Activated naive CD4-positive, alpha-beta T cell treated with anti-CD3 and anti-CD28 coated beads, Interleukin-2, amount 50 U/mL, for 72 hours (primary cell): Measurements from ENCODE around the gene TRIM73. TPM values are rescaled to one million over a fixed set of nuclear protein-coding genes. Genes with fewer than 3 reads are reported as not detected.
"Not testable (repeated sequence)": the region's sequence is repeated elsewhere in the genome, so short reads cannot be mapped to it uniquely, and the experiment has no call there.

Experiments
- ATAC-seq, 2 donors: fragments of 150-1000 bp; cut with Tn5 transposase; 2 replicates each; pipeline ENCODE4 v1.10.0; 2021; ENCODE audit warnings: mild to moderate bottlenecking in 2 of 2, moderate library complexity in 2 of 2
- DNase-seq, 2 donors: peaks; one replicate each; pipeline ENCODE4 v3.0.0; 2021 to 2022; ENCODE audit warnings: low spot score in 2 of 2
- H3K27ac Mint-ChIP-seq, 2 donors: one replicate each; pipeline ENCODE4 v1.8.0; 2022; ENCODE audit warnings: mild to moderate bottlenecking in 2 of 2, mixed read lengths in 2 of 2
- H3K36me3 Mint-ChIP-seq, 2 donors: one replicate each; pipeline ENCODE4 v1.8.0; 2022; ENCODE audit warnings: mixed read lengths in 2 of 2
- H3K9me3 Mint-ChIP-seq, 2 donors: one replicate each; pipeline ENCODE4 v1.8.0; 2022; ENCODE audit warnings: mixed read lengths in 2 of 2
- total RNA-seq, 2 donors: library from RNA; stranded (reverse); gene quantifications; one replicate each; pipeline ENCODE4 v1.2.3, GENCODE V29; 2022

The TRIM73 gene
- total RNA-seq, 2 donors from 2014 or later = 3.9 to 8.9 TPM

GRCh38 chr7:75410823-75411173 lies 15.4 kb downstream of the TRIM73 start:
- not testable (repeated sequence) for H3K36me3 Mint-ChIP-seq, ATAC-seq, H3K27ac Mint-ChIP-seq, DNase-seq, H3K9me3 Mint-ChIP-seq

DNA sequence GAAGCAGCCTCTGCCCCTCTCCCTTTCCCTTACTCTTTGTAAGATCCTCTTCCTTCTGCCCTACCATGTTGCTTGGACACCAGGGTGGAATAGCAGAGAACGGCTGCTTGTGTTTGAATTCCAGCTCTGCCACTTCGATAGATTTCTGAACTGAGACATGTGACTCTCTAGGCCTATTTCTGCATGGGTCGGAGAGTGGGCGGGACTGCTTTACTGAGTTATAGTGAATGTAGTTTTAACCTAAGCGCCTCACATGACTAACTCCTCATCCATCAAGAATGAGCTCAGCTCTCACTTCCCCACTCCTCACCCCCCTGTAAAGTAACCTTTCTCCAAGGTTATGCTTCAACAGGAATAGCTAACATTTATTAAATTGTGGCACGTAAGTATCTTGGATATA lies 18.8 kb downstream of the TRIM73 start:
- H3K9me3 Mint-ChIP-seq, ATAC-seq, H3K36me3 Mint-ChIP-seq, DNase-seq, H3K27ac Mint-ChIP-seq: not testable (repeated sequence)

- not testable (repeated sequence) for H3K9me3 Mint-ChIP-seq, ATAC-seq, DNase-seq, H3K36me3 Mint-ChIP-seq
- H3K27ac Mint-ChIP-seq = peak overlapping the region in 1 of 2 donors; percentile 72
These were observed 19.4 kb downstream of the TRIM73 start for GRCh38 chr7:75414708-75415427.

DNA sequence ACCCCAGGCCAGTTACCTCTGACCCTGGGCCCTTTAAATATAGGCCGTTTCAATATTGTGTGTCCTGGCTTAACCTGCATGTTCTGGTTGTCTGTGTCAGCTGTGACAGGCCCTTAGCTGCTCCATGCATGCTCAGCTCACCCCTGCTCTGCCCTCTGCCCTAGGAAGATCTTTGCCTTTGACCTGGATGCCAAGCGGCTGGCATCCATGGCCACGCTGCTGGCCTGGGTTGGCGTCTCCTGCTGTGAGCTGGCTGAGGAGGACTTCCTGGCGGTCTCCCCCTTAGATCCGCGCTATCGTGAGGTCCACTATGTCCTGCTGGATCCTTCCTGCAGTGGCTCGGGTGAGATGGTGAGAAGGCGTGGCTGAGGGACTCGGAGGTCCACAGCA lies 20.0 kb downstream of the TRIM73 start:
- H3K36me3 Mint-ChIP-seq, H3K27ac Mint-ChIP-seq: not testable (repeated sequence)

GRCh38 chr7:75415829-75416373 lies 20.5 kb downstream of the TRIM73 start:
- H3K27ac Mint-ChIP-seq, H3K36me3 Mint-ChIP-seq, ATAC-seq, DNase-seq, H3K9me3 Mint-ChIP-seq: not testable (repeated sequence)

More for the DNA sequence above, 20.0 kb downstream of the TRIM73 start:
- DNase-seq, ATAC-seq, H3K9me3 Mint-ChIP-seq: not testable (repeated sequence)

DNA sequence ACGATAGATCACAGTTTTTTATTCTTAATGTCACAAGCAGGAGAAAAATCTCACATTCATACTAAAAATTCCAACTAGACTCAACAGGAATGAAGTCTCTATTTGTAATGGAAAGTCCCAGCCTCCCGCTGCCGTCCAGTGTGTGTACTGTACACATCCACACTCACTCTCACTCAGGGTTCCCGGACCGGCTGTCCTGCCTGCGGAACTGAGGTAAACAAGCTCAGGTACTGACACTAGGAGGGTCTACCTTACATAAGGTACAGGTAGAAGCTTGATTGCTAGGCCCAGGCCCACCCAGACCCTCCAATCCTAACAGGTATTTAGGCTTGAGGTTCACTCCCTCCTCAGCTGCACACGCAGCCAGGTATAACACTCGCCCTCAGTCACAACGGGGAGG lies 21.4 kb downstream of the TRIM73 start:
- H3K9me3 Mint-ChIP-seq, DNase-seq, ATAC-seq, H3K36me3 Mint-ChIP-seq: not testable (repeated sequence)
- peak overlapping the region in 1 of 2 donors; percentile 44 for H3K27ac Mint-ChIP-seq

DNA sequence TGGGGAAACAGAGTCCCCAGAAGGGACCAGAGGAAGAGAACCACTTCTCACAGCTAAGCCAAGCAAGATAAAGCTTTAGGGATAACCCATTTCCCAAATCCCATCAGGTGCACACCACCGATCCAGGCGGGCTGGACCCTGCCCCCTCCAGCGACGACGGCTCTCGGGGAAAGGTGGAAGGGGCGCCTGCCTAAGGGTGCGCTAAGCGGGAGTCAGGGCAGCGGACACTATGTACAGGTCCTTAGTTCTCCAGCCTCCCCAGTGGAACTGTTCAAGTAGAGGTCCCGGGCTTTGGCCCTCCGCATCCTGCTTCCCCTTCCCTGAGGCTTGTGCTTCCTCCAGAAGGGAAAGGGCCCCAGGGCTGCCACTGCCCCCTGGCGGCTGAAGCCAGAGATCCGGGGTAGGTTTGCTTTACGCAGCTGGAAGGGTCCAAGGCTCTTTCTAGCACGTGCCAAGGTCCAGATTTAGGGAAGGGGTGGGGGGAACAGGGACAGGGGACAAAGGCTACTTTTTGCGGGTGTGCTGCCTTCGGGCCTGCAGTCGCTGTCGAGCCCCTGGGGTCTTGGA lies 22.9 kb downstream of the TRIM73 start:
- peak in 1 of 2 donors; percentile 12 for ATAC-seq
- H3K27ac Mint-ChIP-seq, H3K9me3 Mint-ChIP-seq, H3K36me3 Mint-ChIP-seq, DNase-seq: not testable (repeated sequence)

GRCh38 chr7:75419210-75419609 lies 23.8 kb downstream of the TRIM73 start:
- peak overlapping the region in 1 of 2 donors; percentile 77 for H3K27ac Mint-ChIP-seq
- ATAC-seq = peak in 1 of 2 donors; percentile 12
- not testable (repeated sequence) for H3K9me3 Mint-ChIP-seq, H3K36me3 Mint-ChIP-seq, DNase-seq

DNA sequence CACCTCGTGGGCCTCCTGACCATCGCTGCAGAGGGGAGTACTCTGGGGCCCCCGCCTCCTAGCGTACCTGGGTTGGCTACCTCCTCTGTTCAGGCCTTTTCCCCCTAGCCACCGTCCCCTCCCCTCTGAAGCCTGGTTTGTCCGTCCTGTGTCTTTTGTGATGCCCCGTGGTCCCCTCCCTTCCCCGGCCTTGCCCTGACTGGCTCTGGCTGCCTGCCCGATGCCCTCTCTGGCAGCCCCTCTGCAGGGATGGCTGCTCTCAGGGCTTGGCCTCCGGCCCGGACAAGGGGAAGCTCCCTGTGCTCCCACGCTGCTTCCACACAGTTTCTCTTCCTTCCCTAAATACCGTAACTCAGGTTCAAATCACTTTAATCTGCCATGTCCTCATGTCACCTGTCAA lies 24.3 kb downstream of the TRIM73 start:
- not testable (repeated sequence) for H3K9me3 Mint-ChIP-seq, H3K36me3 Mint-ChIP-seq, DNase-seq
- peak overlapping the region; percentile 61 to 83 for H3K27ac Mint-ChIP-seq
- ATAC-seq = peak in 1 of 2 donors; percentile 5

DNA sequence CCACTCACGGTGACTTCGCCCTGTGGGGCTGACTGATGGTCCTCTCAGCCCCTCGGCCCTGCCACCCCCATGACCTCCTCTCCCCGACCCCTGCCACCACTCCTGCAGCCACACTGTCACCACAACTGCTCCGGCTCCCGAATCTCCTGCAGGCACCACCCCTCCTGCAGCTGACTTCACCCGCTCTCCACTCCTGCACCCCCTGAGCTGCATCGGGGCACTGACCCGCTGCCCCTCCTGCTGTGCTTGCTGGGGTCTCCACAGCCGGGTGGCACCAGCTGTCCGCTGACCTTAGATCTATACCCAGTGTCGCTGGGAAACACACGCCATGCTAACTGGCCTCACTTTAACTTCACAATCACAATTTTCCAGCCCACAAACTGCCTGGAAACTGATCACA lies 24.7 kb downstream of the TRIM73 start:
- DNase-seq, ATAC-seq, H3K36me3 Mint-ChIP-seq, H3K9me3 Mint-ChIP-seq: not testable (repeated sequence)
- peak overlapping the region; percentile 61 to 83 for H3K27ac Mint-ChIP-seq

GRCh38 chr7:75421798-75422710 lies 26.6 kb downstream of the TRIM73 start:
- H3K9me3 Mint-ChIP-seq, H3K36me3 Mint-ChIP-seq, DNase-seq: not testable (repeated sequence)
- ATAC-seq = peak in 1 of 2 donors; percentile 2
- H3K27ac Mint-ChIP-seq = peak overlapping the region in 1 of 2 donors; percentile 71

DNA sequence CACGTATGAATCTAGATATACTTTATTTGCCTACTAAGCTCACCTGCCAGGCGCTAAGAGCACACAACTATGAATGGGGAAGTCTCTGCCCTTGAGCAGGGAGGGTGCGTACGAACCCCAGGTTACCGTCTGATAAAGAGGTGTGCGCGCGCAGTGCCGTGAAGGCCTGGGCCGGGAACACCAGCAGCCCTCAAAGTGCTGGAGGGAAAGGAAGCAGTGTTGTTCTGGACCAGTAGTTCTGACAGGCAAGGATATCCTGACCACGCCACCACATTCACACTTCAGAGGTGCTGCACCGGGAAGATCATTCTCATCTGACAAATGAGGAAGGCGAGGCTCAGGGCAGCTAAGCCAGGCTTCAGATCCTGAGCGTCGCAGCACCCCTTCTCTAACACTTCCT lies 28.1 kb downstream of the TRIM73 start:
- not testable (repeated sequence) for DNase-seq, H3K27ac Mint-ChIP-seq, H3K9me3 Mint-ChIP-seq, ATAC-seq, H3K36me3 Mint-ChIP-seq

- ATAC-seq, DNase-seq, H3K9me3 Mint-ChIP-seq: not testable (repeated sequence)
- Mint-ChIP-seq H3K27ac (peak overlapping the region in 1 of 2 donors; percentile 14), H3K36me3 (peaks cover 19 to 32% of the 10 kb centered on the region in 2 donors)
These were observed 43.6 kb downstream of the TRIM73 start for GRCh38 chr7:75439000-75439399.

- peak overlapping the region; percentile 78 to 93 for H3K27ac Mint-ChIP-seq
- not testable (repeated sequence) for H3K9me3 Mint-ChIP-seq, DNase-seq
- peak; percentile 46 to 64 for ATAC-seq
- peaks cover 14 to 23% of the 10 kb centered on the region in 2 donors for H3K36me3 Mint-ChIP-seq
These were observed 46.7 kb downstream of the TRIM73 start for GRCh38 chr7:75442101-75442464.

- Mint-ChIP-seq H3K36me3 (peaks cover 14 to 23% of the 10 kb centered on the region in 2 donors), H3K27ac (peak overlapping the region in 1 of 2 donors; percentile 84)
- ATAC-seq (peak; percentile 95 to 96), DNase-seq (peak; percentile 23 to 64)
- not testable (repeated sequence) for H3K9me3 Mint-ChIP-seq
These were observed 47.2 kb downstream of the TRIM73 start for GRCh38 chr7:75442465-75443111.

GRCh38 chr7:75449946-75450345 lies 54.5 kb downstream of the TRIM73 start:
- not testable (repeated sequence) for ATAC-seq, DNase-seq, H3K27ac Mint-ChIP-seq, H3K36me3 Mint-ChIP-seq, H3K9me3 Mint-ChIP-seq
